A549 (cell line): ENCODE measurements around the gene PCDHGB5. TPM values are rescaled to one million over a fixed set of nuclear protein-coding genes. Genes with fewer than 3 reads are reported as not detected.

Source experiments
- ATAC-seq, 2 experiments: fragments of 200-7000 bp in 1 of 2; fragments of >200 bp in 1 of 2; cut with Nextera tagmentation in 1 of 2; cut with Tn5 transposase in 1 of 2; 3 replicates each; pipeline versions ENCODE4 v1.8.0 to v1.9.1; 2018 to 2020; ENCODE audit warnings: mild to moderate bottlenecking in 1 of 2, moderate library complexity in 1 of 2
- CTCF ChIA-PET: fragments of 300-600 bp; sonication (Branson Sonifier 250); formaldehyde crosslinking; extraction: SDS; loops from one replicate; lab custom pipeline; 2021; ENCODE audit warnings: antibody characterized with exemption, inconsistent platforms; lab: Yijun Ruan, JAX
- POLR2A ChIA-PET: fragments of 350-600 bp; formaldehyde crosslinking; extraction: SDS; loops from one replicate; lab custom pipeline; 2021; ENCODE audit warnings: antibody characterized with exemption, inconsistent platforms; lab: Yijun Ruan, JAX
- DNase-seq, 2 experiments: peaks; one replicate each; pipeline versions ENCODE4 v3.0.0 to v3.0.0-alpha.2; 2011 to 2016; ENCODE audit warnings: low read depth in 1 of 2, low spot score in 1 of 2
- FAIRE-seq: peaks from 2 replicates; lab custom pipeline; 2011; peaks lifted over from hg19 to GRCh38; lab: Jason Lieb, UNC
- H3K27ac ChIP-seq, 2 experiments: fragments of >200 bp; sonication (Bioruptor Twin); formaldehyde crosslinking; 3 replicates each; pipeline ENCODE4 v1.5.1; 2016 to 2017
- H3K4me1 ChIP-seq: fragments of >200 bp; sonication (Bioruptor Twin); formaldehyde crosslinking; 3 replicates; pipeline ENCODE4 v1.6.1; 2016
- H3K4me2 ChIP-seq: fragments of >200 bp; sonication (Bioruptor Twin); formaldehyde crosslinking; 3 replicates; pipeline ENCODE4 v1.6.1; 2016
- H3K4me3 ChIP-seq: fragments of >200 bp; sonication (Bioruptor Twin); formaldehyde crosslinking; 3 replicates; pipeline ENCODE4 v1.5.1; 2016
- H3K9me3 ChIP-seq: fragments of >200 bp; sonication (Bioruptor Twin); formaldehyde crosslinking; 3 replicates; pipeline ENCODE4 v1.6.1; 2016
- CBX2 ChIP-seq: fragments of 200-600 bp; sonication (generic); IDR thresholded peaks from 2 replicates; pipeline ENCODE4 v1.6.1; 2016; ENCODE audit warnings: low read depth, mild to moderate bottlenecking, borderline replicate concordance
- CEBPB ChIP-seq, 2 experiments: fragments of >200 bp in 1 of 2; sonication (Bioruptor Twin) in 1 of 2; formaldehyde crosslinking in 1 of 2; IDR thresholded peaks; 2 replicates each; pipeline ENCODE4 v1.6.1; 2012 to 2016
- CHD2 ChIP-seq: fragments of 150-350 bp; IDR thresholded peaks from 2 replicates; pipeline ENCODE4 v1.6.1; 2014; ENCODE audit warnings: low read length; ENCODE audit not compliant: partially characterized antibody
- EHMT2 ChIP-seq: fragments of 200-600 bp; sonication (generic); IDR thresholded peaks from 2 replicates; pipeline ENCODE4 v1.6.1; 2016; ENCODE audit warnings: antibody characterized with exemption, low read depth, mild to moderate bottlenecking, moderate library complexity
- ESRRA ChIP-seq: fragments of 150-350 bp; IDR thresholded peaks from 2 replicates; pipeline ENCODE4 v1.6.1; 2014; ENCODE audit warnings: mild to moderate bottlenecking, low read length, borderline replicate concordance
- GATA3 ChIP-seq: IDR thresholded peaks from 2 replicates; pipeline ENCODE4 v1.6.1; 2012; ENCODE audit warnings: borderline replicate concordance
- MYC ChIP-seq: IDR thresholded peaks from 2 replicates; pipeline ENCODE4 v1.6.1; 2012; ENCODE audit warnings: mild to moderate bottlenecking, inconsistent platforms, low read length, improper control_type of control experiment, borderline replicate concordance
- POLR2A ChIP-seq: IDR thresholded peaks from 2 replicates; pipeline ENCODE4 v1.6.1; 2012; ENCODE audit warnings: mild to moderate bottlenecking, low read length
- RAD21 ChIP-seq, 2 experiments: fragments of >200 bp in 1 of 2; sonication (Bioruptor Twin) in 1 of 2; formaldehyde crosslinking in 1 of 2; IDR thresholded peaks in 1 of 2; conservative IDR thresholded peaks in 1 of 2; 2 replicates in 1 of 2; 3 replicates in 1 of 2; pipeline ENCODE4 v1.6.1; 2012 to 2018; ENCODE audit warnings: inconsistent platforms in 1 of 2
- RCOR1 ChIP-seq: fragments of 150-350 bp; IDR thresholded peaks from 2 replicates; pipeline ENCODE4 v1.6.1; 2014; ENCODE audit warnings: antibody characterized with exemption, low read length, low read depth
- RFX5 ChIP-seq: fragments of 450-650 bp; IDR thresholded peaks from 2 replicates; pipeline ENCODE4 v1.7.1; 2014; ENCODE audit warnings: antibody characterized with exemption, mild to moderate bottlenecking, moderate library complexity
- SMC3 ChIP-seq: fragments of >200 bp; sonication (Bioruptor Twin); formaldehyde crosslinking; IDR thresholded peaks from 3 replicates; pipeline ENCODE4 v1.6.1; 2018; ENCODE audit warnings: inconsistent platforms
- SREBF2 ChIP-seq: fragments of 450-650 bp; IDR thresholded peaks from 2 replicates; pipeline ENCODE4 v1.6.1; 2014; ENCODE audit warnings: mild to moderate bottlenecking, moderate library complexity
- TP53 ChIP-seq: fragments of 250-450 bp; sonication (Bioruptor Pico); IDR thresholded peaks from 2 replicates; pipeline ENCODE4 v1.5.0; 2021; ENCODE audit warnings: mild to moderate bottlenecking, moderate library complexity
- ZC3H11A ChIP-seq: fragments of 450-650 bp; IDR thresholded peaks from 2 replicates; pipeline ENCODE4 v1.6.1; 2014; ENCODE audit warnings: antibody characterized with exemption, mild to moderate bottlenecking
- ZSCAN20 ChIP-seq: fragments of 250-450 bp; sonication (Bioruptor Pico); IDR thresholded peaks from 2 replicates; pipeline ENCODE4 v1.8.0; 2022; ENCODE audit warnings: mild to moderate bottlenecking, moderate library complexity
- WGBS: methylation state at CpG from one replicate; pipeline ENCODE4 v1.1.6; 2017; ENCODE audit errors: missing lambda C conversion rate; 5-methylcytosine and 5-hydroxymethylcytosine counted together
- polyA plus RNA-seq, 4 experiments: library from polyadenylated mRNA; depleted of rRNA in 3 of 4; stranded (reverse); fragments of >200 nt; fragmentation: RNase III in 1 of 4; extraction: RNeasy Plus Mini Kit Qiagen cat#74134 plus additional on column Dnase treatment in 1 of 4; gene quantifications; 2 replicates in 3 of 4; 3 replicates in 1 of 4; pipeline ENCODE4 v1.2.3, GENCODE V29; 2011 to 2017
- TF ChIP-seq, protein P1 (sequence below): fragments of 450-650 bp; IDR thresholded peaks from 2 replicates; pipeline ENCODE4 v1.6.1; 2014; ENCODE audit warnings: antibody characterized with exemption
- TF ChIP-seq, protein P2 (sequence below): fragments of >200 bp; sonication (Bioruptor Twin); formaldehyde crosslinking; IDR thresholded peaks from 2 replicates; pipeline ENCODE4 v1.6.1; 2016
- TF ChIP-seq, protein P3 (sequence below): fragments of 150-350 bp; IDR thresholded peaks from 2 replicates; pipeline ENCODE4 v1.6.1; 2014; ENCODE audit warnings: low read depth, mild to moderate bottlenecking, low read length
- TF ChIP-seq, protein P4 (sequence below): fragments of >200 bp; sonication (Bioruptor Twin); formaldehyde crosslinking; IDR thresholded peaks from 3 replicates; pipeline ENCODE4 v1.5.1; 2016

PCDHGB5 gene
- polyA plus RNA-seq, 2 of the 4 experiments (the other 2 are of a cell fraction), result 1.9 to 3.2 TPM

DNA sequence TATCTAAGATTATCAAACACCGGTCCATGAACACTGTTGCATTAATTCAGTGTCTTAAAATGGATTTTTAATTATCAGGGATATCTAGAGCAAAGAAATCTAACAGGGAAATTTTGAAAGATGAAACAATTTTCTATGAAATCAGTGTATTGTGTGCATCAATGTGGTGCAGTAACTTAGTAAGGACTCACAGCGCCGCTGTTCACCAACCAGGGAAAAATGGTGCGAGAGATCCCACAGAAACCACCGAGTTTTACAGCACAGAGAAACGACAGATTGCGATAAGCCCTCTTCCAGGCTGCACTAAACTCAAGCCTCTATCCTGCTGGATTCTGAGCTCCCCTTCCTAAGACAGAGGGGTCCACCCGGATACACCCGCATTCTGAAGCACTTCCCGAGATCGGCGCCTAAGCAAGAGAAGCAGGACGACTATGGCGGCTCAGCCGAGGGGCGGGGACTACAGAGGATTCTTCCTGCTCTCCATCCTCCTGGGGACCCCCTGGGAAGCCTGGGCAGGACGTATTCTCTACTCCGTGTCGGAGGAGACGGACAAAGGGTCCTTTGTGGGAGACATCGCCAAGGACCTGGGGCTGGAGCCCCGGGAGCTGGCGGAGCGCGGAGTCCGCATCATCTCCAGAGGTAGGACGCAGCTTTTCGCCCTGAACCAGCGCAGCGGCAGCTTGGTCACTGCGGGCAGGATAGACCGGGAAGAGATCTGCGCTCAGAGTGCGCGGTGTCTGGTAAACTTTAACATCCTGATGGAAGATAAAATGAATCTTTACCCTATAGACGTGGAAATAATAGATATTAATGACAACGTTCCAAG lies 15.1 kb upstream of the PCDHGB5 start, which contains the start of gene PCDHGA7:
TSS of gene PCDHGA7 (plus strand) at position 274 of the 826 bp plus-strand sequence. CDS start at position 432, 158 bp downstream.
- no peak for FAIRE-seq
- CTCF ChIA-PET, result interaction anchor here (0.6 to 2.2 kb wide), 33 partner anchors 11 to 562 kb away, joined by 3 to 19 read pairs (median 4); partner anchors contain the start of genes PCDHA5, PCDHGA1, PCDHGA5 and PCDHGB3

DNA sequence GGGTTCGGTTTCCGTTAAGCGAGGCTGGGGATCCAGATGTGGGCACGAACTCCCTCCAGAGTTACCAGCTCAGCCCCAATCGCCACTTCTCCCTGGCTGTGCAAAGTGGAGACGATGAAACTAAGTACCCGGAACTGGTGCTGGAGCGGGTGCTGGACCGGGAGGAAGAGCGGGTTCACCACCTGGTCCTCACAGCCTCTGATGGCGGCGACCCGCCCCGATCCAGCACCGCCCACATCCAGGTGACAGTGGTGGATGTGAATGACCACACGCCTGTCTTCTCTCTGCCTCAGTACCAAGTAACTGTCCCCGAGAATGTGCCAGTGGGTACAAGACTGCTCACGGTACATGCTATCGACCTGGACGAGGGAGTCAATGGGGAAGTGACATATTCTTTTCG lies 14.4 kb upstream of the PCDHGB5 start:
- POLR2A ChIA-PET, result interaction anchor here (0.8 to 1.5 kb wide), 3 partner anchors 13 to 181 kb away, joined by 3 to 4 read pairs (median 3); partner anchors contain the start of genes PCDHGB3 and TAF7
- ATAC-seq (peak; percentile 22 to 27; a peak in 4 of 6 replicates), DNase-seq (peak in 1 of 2 experiments; percentile 20), FAIRE-seq (no peak)
- H3K9me3 ChIP-seq, result peaks cover 35% of the 10 kb centered on the region
- WGBS, result 44% methylated on average over 21 of the region's 21 CpGs
- peak overlapping the region; percentile 87 to 88 for H3K27ac ChIP-seq
- TF ChIP-seq, protein P1, sequence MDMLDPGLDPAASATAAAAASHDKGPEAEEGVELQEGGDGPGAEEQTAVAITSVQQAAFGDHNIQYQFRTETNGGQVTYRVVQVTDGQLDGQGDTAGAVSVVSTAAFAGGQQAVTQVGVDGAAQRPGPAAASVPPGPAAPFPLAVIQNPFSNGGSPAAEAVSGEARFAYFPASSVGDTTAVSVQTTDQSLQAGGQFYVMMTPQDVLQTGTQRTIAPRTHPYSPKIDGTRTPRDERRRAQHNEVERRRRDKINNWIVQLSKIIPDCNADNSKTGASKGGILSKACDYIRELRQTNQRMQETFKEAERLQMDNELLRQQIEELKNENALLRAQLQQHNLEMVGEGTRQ, result no peak
- TF ChIP-seq EHMT2 (no peak), CHD2 (no peak), CBX2 (no peak), ESRRA (no peak), ZSCAN20 (CRISPR knock-in tag) (no peak), MYC (no peak), TP53 (CRISPR knock-in tag) (no peak), RFX5 (no peak)
- TF ChIP-seq, protein P2, sequence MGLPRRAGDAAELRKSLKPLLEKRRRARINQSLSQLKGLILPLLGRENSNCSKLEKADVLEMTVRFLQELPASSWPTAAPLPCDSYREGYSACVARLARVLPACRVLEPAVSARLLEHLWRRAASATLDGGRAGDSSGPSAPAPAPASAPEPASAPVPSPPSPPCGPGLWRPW, result no peak
- TF ChIP-seq, protein P3, sequence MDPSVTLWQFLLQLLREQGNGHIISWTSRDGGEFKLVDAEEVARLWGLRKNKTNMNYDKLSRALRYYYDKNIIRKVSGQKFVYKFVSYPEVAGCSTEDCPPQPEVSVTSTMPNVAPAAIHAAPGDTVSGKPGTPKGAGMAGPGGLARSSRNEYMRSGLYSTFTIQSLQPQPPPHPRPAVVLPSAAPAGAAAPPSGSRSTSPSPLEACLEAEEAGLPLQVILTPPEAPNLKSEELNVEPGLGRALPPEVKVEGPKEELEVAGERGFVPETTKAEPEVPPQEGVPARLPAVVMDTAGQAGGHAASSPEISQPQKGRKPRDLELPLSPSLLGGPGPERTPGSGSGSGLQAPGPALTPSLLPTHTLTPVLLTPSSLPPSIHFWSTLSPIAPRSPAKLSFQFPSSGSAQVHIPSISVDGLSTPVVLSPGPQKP, result no peak
- TF ChIP-seq, protein P4, sequence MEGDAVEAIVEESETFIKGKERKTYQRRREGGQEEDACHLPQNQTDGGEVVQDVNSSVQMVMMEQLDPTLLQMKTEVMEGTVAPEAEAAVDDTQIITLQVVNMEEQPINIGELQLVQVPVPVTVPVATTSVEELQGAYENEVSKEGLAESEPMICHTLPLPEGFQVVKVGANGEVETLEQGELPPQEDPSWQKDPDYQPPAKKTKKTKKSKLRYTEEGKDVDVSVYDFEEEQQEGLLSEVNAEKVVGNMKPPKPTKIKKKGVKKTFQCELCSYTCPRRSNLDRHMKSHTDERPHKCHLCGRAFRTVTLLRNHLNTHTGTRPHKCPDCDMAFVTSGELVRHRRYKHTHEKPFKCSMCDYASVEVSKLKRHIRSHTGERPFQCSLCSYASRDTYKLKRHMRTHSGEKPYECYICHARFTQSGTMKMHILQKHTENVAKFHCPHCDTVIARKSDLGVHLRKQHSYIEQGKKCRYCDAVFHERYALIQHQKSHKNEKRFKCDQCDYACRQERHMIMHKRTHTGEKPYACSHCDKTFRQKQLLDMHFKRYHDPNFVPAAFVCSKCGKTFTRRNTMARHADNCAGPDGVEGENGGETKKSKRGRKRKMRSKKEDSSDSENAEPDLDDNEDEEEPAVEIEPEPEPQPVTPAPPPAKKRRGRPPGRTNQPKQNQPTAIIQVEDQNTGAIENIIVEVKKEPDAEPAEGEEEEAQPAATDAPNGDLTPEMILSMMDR, result no peak
- TF ChIP-seq, all 56 proteins: peak for 0
- no peaks in the 10 kb centered on the region for H3K4me1 ChIP-seq
- peak overlapping the region; percentile 99 for H3K4me2 ChIP-seq
- peak overlapping the region; percentile 88 for H3K4me3 ChIP-seq
- CTCF ChIA-PET, result interaction anchor here (0.7 to 2.2 kb wide), 31 partner anchors 11 to 562 kb away, joined by 3 to 19 read pairs (median 4); partner anchors contain the start of genes PCDHA5, PCDHGA1, PCDHGA5 and PCDHGB3

More for the DNA sequence above, 15.1 kb upstream of the PCDHGB5 start, which contains the start of gene PCDHGA7:
- WGBS, result 3% methylated on average over 28 of the region's 37 CpGs
- Histone ChIP-seq H3K27ac (peak within 1 kb of the TSS; percentile 87 to 88), H3K4me1 (no peaks in the 10 kb centered on the region), H3K4me3 (peak within 1 kb of the TSS; percentile 88), H3K4me2 (peak within 1 kb of the TSS; percentile 99), H3K9me3 (peaks cover 35% of the 10 kb centered on the region)
- TF ChIP-seq RAD21 (conservative IDR thresholded peaks at IDR 0.05 in 1 of 2, IDR thresholded peaks at IDR 0.05 in 1 of 2), result peak; percentile 71 to 78
- TF ChIP-seq GATA3, result 0 out of 2 replicates have a peak, but pooled peaks have one; percentile 15
- TF ChIP-seq EHMT2, result no peak
- TF ChIP-seq CBX2, result no peak
- TF ChIP-seq, protein P4, result peak; percentile 80
- no peak for TF ChIP-seq CEBPB (IDR thresholded peaks at IDR 0.05)
- TF ChIP-seq SMC3, result peak; percentile 51; the same call in 2 of the 3 replicates
- no peak for TF ChIP-seq SREBF2
- TF ChIP-seq POLR2A, result no peak
- no peak for TF ChIP-seq ZC3H11A
- no peak for TF ChIP-seq RCOR1
- POLR2A ChIA-PET, result interaction anchor here (0.8 to 1.5 kb wide), 3 partner anchors 13 to 181 kb away, joined by 3 to 4 read pairs (median 3); partner anchors contain the start of genes PCDHGB3 and TAF7
- ATAC-seq, result peak; percentile 96
- DNase-seq, result peak; percentile 67 to 78
